ENCODE measurements around the gene CLK3.

Gene CLK3

DNA sequence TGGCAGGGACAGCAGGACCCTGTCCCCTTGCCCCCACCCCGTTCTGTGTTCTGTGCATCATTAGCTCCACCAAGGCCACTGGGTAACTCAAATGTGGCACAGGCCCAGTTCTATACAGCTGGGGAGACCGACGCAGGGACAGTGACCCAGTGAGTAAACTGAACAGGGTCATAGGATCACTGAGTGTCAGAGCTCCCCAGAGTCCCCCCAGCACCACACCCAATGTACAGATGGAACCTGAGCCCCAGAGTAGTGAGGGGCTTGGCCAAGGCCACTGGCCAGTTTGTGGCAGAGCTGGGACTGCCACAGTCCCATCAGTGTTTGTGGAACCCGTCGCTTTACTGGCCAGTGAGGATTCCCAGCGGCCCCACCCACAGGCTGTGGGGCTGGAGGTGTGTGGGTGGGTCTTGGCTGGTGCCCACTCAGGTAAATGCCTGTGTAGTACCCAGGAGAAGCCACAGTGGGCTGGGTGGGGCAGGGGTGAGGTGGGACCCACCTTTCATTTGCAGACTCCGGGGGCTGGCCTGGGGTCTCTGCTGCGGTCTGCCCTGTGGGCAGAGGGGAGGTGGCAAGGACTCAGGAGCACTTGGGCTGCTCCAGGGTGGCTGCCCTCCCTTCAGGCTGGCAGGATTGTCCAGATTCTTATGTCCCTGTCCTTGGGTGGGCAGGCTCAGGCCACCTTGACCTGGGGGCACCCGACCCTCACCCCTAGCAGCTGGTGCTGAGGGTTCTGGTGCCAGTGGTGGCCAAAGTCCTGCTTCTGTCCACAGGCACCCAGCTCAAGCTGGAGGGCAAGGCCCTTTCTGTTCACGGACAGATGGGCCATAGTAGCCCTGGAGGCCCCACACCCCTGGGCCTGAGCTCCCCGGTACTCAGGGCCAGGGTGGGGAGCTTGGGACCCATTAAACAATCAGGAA lies 11.6 kb upstream of the CLK3 start:
- no peak for DNase-seq

- DNase-seq: no peak
Measured at GRCh38 chr15:74604983-74605794, 10.4 kb upstream of the CLK3 start.

- DNase-seq: no peak
Measured at GRCh38 chr15:74605795-74606150, 9.9 kb upstream of the CLK3 start.

DNA sequence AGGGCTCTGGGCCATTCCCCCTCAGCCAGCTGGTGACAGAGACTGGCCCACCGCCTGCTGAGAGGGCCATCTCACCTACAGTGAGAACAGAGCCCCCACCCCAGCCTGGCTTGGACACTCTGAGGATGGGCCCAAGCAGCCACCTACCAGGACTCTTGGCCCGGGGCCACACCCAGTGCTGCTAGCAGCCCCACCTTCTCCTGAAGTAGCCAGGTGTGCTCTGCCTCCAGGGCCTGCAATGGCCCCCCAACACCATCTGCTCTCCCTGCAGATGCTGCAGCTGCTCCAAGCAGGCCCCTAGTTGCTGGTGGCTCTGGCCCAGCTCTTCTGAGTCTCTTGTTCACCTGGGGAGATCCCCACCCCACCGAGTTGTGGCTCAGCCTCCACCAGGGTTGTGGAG lies 6.8 kb upstream of the CLK3 start:
- no peak for DNase-seq

GRCh38 chr15:74609938-74610301 lies 5.7 kb upstream of the CLK3 start:
- no peak for DNase-seq

- no peak for DNase-seq
Measured at GRCh38 chr15:74610302-74610951, 5.2 kb upstream of the CLK3 start.

- DNase-seq: no peak
Measured at GRCh38 chr15:74611341-74611740, 4.3 kb upstream of the CLK3 start.

DNA sequence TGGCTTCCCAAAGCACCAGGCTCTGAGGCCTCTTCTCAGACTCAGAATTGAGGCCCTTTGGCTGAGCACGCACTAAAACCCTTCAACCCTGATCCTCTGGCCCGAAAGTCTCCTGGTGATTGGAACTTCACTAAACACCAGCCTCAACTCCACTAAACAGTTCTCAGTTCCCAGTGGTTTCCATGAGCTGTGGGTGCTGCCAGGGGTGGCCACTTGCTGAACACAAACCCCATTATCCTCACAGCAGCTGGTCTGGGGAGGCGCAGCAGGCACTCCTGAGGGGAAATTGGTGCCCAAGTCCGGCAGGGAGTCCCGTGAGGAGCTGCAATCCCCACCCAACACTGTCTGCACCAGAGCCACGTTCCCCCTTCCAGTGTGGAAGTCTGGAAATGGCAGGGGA lies 3.8 kb upstream of the CLK3 start:
- no peak for DNase-seq

GRCh38 chr15:74612677-74613076 lies 3.0 kb upstream of the CLK3 start:
- no peak for DNase-seq

- no peak for DNase-seq
Measured at GRCh38 chr15:74613089-74613952, 2.3 kb upstream of the CLK3 start.

GRCh38 chr15:74613953-74614743 lies 1.5 kb upstream of the CLK3 start:
- no peak for DNase-seq

- peak; percentile 94 to 95 for DNase-seq
Measured at GRCh38 chr15:74614744-74615507, 710 bp upstream of the CLK3 start.

DNA sequence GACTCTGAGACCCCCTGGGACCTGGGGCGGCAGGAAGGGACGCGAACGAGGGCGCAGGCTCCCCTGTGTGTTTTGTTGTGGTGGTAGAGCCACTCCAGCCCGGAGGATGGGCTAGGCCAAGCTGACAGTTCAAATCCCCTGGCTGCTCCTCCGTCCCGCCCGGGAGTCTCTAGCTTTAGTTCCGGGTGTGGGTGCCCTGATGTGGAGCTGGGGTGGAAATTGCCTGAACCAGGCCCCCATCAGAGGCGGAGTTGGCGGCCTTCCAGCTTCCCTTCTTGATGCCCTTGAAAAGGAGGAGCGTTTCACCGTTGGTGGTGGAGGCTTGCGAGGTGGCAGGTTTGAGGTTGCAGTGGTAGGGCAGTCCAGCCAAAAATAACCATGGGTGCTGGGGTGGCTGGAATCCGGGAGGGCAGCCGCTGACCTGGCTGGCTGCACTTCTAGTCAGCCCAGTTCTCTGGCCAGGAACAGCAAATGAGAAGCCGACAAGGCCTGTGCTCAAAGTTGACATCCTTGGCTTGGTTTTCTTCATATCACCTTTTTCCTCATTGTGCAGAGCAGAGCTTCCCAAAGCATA lies 817 bp downstream of the CLK3 start:
- DNase-seq: peak; percentile 72 to 75

DNA sequence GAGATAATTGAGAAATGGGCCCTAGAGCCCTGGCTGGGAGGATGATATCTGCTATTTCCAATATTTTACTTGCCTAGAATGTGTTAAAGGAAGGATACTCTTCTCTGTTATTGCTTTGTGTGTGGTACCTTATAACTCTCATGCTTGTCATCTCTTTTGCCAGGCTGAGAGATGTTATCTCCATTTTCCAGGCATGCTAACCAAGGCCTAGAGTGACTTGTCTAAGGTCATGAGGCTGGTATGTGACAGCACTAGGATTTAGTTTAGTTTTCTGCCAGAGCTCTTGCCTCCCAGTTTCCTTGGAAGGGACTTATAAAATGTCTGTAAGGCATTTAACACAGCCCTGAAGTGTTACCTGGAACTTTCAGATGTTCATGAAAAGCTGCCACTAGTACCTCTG lies 1.4 kb downstream of the CLK3 start:
- no peak for DNase-seq

DNA sequence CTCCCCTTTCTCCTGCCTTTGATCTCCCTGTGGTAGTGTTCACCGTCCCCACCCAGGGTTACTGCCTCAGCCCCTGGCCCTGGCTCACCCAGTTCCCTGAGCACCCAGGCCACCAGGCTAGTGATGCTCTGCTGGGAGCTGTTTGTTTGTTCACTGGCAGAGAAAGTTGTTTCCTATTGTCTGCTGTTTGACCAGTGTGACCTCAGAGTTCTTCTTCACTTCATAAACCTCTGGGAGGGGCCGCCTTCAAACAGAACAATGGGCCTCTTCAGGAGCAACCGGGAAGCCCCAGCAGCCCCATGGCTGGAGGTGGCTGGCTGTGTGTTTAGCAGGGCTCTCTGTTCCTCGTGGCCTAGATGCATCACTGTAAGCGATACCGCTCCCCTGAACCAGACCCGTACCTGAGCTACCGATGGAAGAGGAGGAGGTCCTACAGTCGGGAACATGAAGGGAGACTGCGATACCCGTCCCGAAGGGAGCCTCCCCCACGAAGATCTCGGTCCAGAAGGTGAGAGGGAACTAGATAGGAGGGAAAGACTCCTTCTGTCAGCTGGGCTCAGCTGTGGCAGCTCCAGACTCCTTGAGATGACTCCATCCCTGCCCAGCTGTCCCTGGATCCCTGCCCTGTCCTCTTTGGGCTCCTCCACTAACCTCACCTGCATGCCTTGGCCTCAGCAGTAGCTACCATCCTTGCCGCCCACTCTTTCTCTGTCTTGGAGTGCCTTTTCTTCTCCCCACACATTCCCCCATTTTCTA lies 3.4 kb downstream of the CLK3 start:
- DNase-seq: no peak

- DNase-seq: no peak
Measured at GRCh38 chr15:74619916-74620635, 4.4 kb downstream of the CLK3 start.

DNA sequence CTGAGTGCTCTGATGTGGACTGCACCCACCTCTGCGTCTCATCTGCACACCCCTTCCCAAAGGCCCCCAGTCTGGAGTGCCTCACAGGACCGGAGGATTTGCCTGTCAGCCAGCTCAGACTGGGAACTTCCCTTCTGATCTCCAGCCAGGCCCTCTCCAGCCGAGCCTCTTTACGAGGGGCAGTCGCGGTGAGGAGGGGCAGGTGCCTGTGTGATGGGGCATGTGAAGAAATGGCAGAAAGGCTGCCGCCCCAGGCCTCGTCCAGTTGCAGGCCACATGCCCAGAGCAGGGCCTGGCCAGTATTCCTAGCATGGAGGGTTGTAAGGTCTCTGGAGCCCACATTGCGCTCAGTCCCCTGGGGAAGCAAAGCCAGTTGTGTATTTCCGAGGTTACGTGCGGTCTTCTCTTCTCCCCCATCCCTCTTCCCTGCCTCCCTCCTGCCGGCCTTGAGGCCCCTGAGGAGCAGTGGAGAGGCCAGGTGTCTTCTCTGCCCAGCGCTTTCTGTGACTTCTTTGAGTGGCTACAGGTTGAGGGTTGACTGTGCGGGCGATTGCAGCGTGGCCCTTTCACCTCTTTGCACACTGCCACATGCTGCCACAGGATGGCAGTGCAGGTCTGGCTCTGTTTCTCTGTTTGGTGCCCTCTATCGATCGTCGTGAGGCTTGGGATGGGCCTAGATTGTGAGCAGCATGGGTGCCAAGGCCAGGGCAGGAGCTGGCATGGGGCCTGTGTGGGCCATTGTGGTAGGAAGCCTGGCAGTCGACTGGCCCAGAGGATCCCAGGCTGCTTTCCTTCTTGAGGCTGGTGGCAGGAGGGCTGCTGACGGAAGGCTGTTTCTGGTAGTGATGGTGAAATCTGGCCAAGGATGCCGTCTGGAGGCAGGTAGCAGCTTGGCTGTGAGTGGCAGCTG lies 5.3 kb downstream of the CLK3 start:
- DNase-seq: peak; percentile 79 to 84

DNA sequence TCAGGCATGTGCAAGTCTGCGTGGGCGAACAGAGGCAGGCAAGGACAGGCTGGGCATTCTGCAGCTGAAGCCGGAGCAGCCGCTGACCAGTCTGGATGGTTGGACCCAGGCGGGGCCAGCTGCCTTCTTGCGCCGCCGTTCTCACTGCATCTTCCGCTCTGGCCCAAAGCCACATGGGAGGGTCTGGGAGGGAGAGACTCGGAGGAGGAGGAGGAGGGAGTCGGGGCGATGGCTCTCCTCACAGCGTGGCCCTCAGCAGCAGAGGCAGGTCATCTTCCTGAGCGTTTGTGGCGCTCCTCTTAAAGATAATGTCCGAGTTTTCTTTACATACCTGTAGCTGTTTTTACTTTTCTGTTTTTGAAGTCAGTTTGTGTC lies 5.9 kb downstream of the CLK3 start:
- DNase-seq: no peak
